Effector CD4-positive, alpha-beta T cell (primary cell): ENCODE measurements around the gene FARS2.
"Not testable (repeated sequence)": the region's sequence is repeated elsewhere in the genome, so short reads cannot be mapped to it uniquely, and the experiment has no call there.

Source experiments
- DNase-seq: peaks from one replicate; pipeline ENCODE4 v3.0.0-alpha.2; 2020

FARS2 gene

DNA sequence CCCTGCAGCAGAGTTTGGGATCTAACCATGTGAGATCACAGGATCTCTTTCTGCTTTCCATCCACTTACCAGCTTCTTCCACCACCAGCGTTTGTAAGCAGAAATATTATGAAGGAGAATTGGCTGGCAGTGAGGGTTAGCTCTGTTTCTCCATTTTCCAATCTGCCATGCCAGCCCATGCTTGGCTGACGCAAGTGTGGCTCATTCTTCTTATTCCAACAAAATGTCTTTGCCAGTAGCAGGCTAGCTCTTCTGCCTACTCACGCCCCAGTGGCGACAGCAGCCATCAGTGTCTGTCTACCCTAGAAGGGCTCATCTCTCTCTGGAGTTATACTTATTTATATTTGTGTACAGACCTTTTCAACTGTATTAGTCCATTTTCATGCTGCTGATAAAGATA is 286.2 kb downstream of the FARS2 start:
- DNase-seq, result no peak

- no peak for DNase-seq
These were observed 289.3 kb downstream of the FARS2 start for GRCh38 chr6:5550631-5551030.

DNA sequence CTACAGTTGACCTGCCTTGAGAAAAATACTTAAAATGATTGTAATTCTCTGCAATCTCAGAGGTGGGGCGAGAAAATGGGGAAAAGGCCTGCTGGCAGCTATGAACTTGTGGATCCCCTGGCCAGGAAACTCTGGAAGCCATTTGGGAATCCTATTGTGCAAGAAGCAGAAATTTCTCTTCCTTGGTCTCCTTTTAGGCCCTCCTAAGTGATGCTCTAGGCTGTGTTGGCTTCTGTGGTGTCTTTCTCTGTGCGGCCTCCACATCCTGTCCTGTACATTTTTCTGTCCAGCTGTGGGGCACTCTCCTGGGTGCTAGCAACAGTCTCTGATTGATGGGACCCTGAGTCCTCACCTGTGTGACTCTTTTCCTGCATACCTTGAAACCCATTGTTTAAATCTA is 290.9 kb downstream of the FARS2 start:
- no peak for DNase-seq

GRCh38 chr6:5553767-5554166 is 292.5 kb downstream of the FARS2 start:
- no peak for DNase-seq

GRCh38 chr6:5554226-5554625 is 292.9 kb downstream of the FARS2 start:
- DNase-seq, result no peak

DNA sequence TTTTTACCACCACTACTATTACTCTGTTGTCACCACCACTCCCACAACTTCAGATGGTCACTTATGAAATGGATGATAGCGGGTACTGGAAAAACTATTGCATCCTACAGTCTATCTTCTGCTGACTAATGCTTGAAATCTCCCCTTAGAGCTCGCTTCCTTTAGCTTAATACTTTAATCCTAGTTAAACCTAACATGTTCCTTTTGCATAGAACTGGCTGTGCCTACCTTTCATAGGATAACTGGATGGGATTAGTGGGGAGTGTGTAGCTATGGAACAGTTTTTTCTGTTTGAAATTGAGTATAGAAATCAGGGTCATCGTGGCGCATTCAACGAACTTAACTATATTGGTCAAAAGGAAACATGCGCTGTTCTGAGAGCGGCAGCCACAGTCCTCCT is 294.7 kb downstream of the FARS2 start:
- no peak for DNase-seq

DNA sequence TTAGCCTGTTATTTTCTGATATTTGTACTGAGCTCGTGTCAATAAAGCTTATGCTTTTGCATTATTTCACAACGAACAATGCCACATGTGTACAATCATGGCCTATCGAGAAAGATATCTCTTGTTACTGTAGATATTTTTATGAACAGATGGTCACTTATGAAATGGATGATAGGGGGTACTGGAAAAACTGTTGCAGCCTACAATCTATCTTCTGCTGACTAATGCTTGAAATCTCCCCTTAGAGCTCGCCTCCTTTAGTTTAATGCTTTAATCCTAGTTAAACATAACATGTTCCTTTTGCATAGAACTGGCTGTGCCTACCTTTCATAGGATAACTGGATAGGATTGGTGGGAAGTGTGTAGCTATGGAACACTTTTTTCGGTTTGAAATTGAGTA is 296.2 kb downstream of the FARS2 start:
- DNase-seq, result no peak

- no peak for DNase-seq
These were observed 298.3 kb downstream of the FARS2 start for GRCh38 chr6:5559651-5560050.

- DNase-seq, result no peak
These were observed 301.0 kb downstream of the FARS2 start for GRCh38 chr6:5562277-5562676.

GRCh38 chr6:5563086-5563485 is 301.8 kb downstream of the FARS2 start:
- no peak for DNase-seq

GRCh38 chr6:5564746-5565145 is 303.4 kb downstream of the FARS2 start:
- not testable (repeated sequence) for DNase-seq

GRCh38 chr6:5565971-5566370 is 304.7 kb downstream of the FARS2 start:
- no peak for DNase-seq

- no peak for DNase-seq
These were observed 305.4 kb downstream of the FARS2 start for GRCh38 chr6:5566718-5567117.

- no peak for DNase-seq
These were observed 306.0 kb downstream of the FARS2 start for GRCh38 chr6:5567352-5567751.

GRCh38 chr6:5567890-5568289 is 306.6 kb downstream of the FARS2 start:
- DNase-seq, result no peak

GRCh38 chr6:5569491-5569890 is 308.2 kb downstream of the FARS2 start:
- DNase-seq, result no peak

- DNase-seq, result no peak
These were observed 309.3 kb downstream of the FARS2 start for GRCh38 chr6:5570641-5571040.

DNA sequence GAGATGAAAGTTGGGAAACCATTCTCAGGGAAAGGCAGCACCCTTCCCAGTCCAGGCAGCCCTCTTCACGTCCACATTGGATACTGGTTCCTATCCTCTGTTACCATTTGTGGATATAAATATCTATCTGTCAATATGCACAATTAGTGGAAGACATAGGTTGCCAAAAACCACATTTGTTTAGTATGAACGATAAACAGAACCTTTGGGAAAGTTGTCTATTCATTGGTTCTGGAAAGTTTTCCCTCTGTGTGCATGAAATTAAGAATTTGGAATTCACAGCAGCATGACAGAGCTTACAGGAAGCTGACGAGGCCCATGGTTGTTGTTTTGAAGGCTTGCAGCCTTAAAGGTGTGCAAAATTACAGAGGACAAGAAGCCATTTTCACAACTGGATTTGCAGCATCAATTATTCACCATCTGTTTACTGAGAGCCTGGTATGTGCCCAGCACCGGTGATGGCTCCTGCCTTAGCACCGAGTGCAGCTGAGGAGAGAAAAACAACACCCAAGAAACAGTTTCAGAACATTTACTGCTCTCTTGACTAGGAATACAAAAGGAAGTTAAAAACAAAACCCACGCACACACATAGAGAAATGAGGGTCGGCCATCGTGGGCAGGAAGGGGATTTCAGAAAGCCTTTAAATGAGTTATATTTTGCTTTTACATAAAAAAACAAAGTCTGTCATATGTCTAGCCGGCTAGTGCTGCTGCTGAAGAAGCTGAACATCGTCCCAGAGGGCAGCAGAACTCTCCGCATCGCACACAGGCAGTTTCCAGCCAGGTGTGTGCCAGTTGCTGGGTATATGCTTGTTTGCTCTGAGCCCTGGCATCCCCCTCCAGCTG is 319.6 kb downstream of the FARS2 start:
- no peak for DNase-seq

- DNase-seq, result no peak
These were observed 321.4 kb downstream of the FARS2 start for GRCh38 chr6:5582762-5583161.

DNA sequence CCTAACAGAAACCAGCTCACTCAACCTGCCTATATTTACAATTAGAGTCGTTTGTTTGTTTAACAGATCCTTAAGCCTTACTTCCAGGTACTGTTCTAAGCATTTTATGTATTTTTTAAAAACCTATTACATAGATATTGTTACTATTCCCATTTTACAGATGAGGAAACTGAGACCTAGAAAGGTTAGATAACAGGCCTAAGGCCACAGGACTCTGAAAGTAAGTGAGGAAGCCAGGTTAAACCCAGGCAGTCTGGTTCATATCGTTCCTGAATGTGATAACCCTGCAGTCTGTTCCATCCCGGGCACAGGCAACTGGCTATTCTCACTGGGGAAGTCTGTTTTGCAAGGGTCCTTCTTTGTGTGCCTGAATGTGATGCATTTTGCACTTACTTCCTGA is 322.2 kb downstream of the FARS2 start:
- DNase-seq, result no peak

GRCh38 chr6:5584078-5584482 is 322.8 kb downstream of the FARS2 start:
- DNase-seq, result no peak

GRCh38 chr6:5587648-5588047 is 326.3 kb downstream of the FARS2 start:
- no peak for DNase-seq

DNA sequence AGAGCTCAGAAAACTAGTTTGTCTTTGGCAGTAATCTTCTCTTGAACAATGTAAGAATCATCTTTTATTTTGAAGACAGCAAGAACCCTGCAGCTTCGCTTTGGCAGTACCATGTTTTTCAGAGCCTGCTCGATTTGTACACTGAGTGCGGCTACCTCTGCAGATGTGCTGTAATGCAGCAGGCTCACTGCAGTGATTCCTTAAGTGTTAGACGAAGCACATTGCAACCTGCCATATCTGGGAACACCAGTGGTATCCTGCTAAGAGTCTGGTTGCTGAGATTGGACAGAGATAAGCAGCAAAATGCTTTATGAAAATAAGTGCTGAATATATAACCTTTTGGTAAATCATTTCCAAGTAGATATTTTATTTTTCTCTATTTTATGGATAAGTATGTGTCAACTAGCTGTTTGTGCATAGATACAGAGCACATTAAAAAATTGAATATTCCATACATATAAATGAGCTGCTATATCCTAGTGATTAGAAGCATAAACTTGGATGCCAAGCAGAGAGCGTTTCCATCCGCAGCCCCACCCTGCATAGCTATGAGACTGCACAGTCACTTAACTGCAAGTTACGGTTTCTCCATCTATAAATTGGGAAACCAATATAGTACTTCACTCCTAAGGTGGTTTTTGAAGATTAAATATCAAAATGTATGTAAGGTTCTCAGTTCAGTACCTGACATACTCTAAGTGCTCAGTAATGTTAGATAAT is 328.3 kb downstream of the FARS2 start:
- DNase-seq, result no peak

DNA sequence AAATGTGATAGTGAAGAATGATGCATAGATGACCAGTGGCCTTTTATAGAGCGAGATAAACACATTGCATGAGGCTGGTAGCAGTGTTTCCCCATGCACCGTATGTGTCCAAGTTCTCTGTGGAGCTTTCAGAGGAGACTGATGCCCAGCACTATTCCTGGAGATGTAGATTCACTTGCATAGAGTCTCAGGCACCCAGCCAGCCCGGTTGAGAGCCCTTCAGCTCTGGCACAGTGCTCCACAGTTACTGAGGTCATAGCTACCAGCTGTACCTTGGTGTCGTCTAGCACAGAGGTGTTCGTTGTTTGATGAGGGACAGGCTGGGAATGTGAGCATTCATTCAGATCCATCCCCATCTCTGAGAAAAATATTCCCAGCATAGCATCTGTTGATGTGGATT is 328.9 kb downstream of the FARS2 start:
- no peak for DNase-seq
